ENCODE data around the gene DNAJC12.
"Not testable (repeated sequence)": the region's sequence is repeated elsewhere in the genome, so short reads cannot be mapped to it uniquely, and the experiment has no call there.

The DNAJC12 gene

DNA sequence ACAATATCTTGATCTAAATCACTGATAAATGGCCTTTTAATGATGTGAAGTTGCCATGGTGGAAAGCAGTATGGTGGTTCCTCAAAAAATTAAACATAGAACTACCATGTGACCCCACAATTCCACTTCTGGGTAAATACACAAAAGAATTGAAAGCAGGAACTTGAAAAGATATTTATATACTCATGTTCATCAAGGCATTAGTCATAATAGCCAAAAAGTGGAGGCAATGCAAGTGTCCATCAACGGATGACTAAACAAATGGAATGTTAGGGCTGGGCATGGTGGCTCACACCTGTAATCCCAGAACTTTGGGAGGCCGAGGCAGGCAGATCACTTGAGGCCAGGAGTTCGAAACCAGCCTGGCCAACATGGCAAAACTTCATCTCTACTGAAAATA lies 2.0 kb upstream of the DNAJC12 start:
- no peak overlapping the region for H3K4me3 ChIP-seq (ENCODE audit: low read depth, low read length)
- no peak for TF ChIP-seq CTCF (IDR thresholded peaks at IDR 0.05; ENCODE audit: low read depth, low read length)

- H3K4me3 ChIP-seq (ENCODE audit: low read depth, low read length), result not testable (repeated sequence)
These were observed 1.5 kb upstream of the DNAJC12 start for GRCh38 chr10:67839511-67839910.

GRCh38 chr10:67836972-67837371 lies 1.0 kb downstream of the DNAJC12 start:
- H3K4me3 ChIP-seq (ENCODE audit: low read depth, low read length), result no peak overlapping the region
- TF ChIP-seq CTCF (IDR thresholded peaks at IDR 0.05; ENCODE audit: low read depth, low read length), result no peak

DNA sequence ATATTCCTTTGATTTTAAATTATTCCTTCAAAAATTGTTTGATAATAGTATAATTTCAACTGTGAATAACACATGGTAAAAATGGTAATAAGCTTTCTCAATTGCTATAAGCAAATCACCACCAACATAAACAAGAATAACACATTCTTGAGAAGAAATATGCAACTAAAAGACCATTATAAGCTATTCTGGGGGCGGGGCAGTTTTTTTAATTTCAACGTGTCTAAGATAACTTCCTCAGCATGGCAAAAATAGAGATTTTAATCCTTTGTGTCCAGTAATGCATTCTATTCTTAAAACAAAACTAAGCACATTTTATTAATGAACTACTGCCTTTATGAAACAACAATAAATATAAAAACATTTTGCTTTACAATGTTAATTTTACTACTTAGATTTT lies 1.5 kb downstream of the DNAJC12 start:
- TF ChIP-seq CTCF (IDR thresholded peaks at IDR 0.05; ENCODE audit: low read depth, low read length), result no peak
- H3K4me3 ChIP-seq (ENCODE audit: low read depth, low read length), result no peak overlapping the region

DNA sequence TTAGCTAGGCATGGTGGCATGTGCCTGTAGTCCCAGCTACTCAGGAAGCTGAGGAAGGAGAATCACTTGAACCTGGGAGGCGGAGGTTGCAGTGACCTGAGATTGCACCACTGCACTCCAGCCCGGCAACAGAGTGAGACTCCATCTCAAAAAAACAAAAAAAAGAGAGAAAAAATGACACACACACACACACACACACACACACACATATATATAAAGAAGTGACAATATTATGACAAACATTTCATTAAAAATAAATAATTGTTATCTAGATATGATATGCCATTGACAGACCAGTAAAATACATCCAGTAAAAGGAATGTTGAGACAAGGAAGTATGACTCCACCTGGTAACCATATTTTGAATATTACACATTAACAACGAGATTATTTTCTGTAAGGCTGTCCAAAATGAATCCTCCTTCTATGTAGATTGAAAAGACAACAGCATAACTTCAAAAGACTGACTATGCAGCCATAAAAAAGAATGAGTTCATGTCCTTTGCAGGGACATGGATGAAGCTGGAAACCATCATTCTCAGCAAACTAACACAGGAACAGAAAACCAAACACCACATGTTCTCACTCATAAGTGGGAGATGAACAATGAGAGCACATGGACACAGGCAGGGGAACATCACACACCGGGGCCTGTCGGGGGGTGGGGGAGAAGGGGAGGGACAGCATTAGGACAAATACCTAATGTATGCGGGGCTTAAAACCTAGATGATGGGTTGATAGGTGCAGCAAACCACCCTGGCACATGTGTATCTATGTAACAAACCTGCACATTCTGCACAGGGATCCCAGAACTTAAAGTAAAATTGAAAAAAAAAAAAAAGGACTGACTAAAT lies 2.2 kb downstream of the DNAJC12 start:
- H3K4me3 ChIP-seq (ENCODE audit: low read depth, low read length), result not testable (repeated sequence)

- no peak overlapping the region for H3K4me3 ChIP-seq (ENCODE audit: low read depth, low read length)
- no peak for TF ChIP-seq CTCF (IDR thresholded peaks at IDR 0.05; ENCODE audit: low read depth, low read length)
These were observed 3.6 kb downstream of the DNAJC12 start for GRCh38 chr10:67834375-67834774.

DNA sequence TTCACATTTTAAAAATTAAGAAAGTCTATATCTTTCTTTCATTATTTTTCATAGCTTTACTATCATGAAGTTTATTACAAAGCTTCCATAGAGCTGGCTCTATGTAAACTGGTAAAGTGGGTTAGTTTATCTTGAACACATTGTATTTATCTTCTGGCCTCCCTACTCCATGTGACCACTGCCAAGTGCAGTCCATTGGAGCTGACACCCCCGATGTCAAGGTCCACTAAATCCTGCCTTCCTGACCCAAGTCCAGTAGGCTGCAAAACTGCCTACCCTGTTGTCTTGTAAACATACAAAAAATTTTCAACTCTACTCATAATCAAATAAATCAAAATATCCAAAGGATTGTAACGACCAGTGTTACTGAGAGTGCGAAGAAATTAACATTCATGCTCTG lies 10.2 kb downstream of the DNAJC12 start:
- no peak for TF ChIP-seq CTCF (IDR thresholded peaks at IDR 0.05; ENCODE audit: low read depth, low read length)
- H3K4me3 ChIP-seq (ENCODE audit: low read depth, low read length), result no peak overlapping the region

DNA sequence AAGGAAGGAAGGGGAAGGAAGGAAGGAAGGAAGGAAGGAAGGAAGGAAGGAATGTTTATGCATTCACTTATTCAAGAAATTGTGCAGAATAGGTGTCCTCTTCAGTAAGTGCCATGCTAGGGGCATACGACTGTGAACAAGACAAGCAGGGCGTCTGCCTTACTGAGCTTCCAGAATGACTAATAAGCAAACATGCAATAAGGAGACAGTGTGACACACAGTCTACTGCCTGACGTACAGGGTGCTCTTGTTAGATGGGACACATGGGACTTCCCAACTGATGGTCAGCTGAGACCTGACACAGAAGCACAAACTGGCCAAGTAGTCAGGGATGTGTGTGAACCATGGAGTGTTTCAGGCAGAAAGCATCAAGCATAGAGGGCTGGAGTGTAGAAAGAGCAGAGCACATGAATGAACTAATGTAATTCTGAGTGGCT lies 18.2 kb downstream of the DNAJC12 start:
- no peak overlapping the region for H3K4me3 ChIP-seq (ENCODE audit: low read depth, low read length)
- no peak for TF ChIP-seq CTCF (IDR thresholded peaks at IDR 0.05; ENCODE audit: low read depth, low read length)
